ENCODE data around the gene CCDC196. TPM values are rescaled to one million over a fixed set of nuclear protein-coding genes. Genes with fewer than 3 reads are reported as not detected.

Gene CCDC196
- total RNA-seq, 1 experiment from 2014 or later = not detected

- H3K4me2 ChIP-seq (ENCODE audit: low read length) = no peak overlapping the region
- no peaks in the 10 kb centered on the region for H3K4me1 ChIP-seq (ENCODE audit: control insufficient read depth in 1 of 2, insufficient read depth in 2 of 2, low read length in 2 of 2)
- no TSS peak for BruUV-seq (replicated peaks)
These were observed 1.1 kb upstream of the CCDC196 start for GRCh38 chr14:66485029-66485428.

More at GRCh38 chr14:66485029-66485428, 1.1 kb upstream of the CCDC196 start:
- ChIA-PET POLR2A (no interaction called here), CTCF (no interaction called here), RAD21 (ENCODE audit: low non-redundant PET in 1 of 2, low total read pairs in 2 of 2, uncharacterized antibody in 2 of 2, unreplicated experiment in 2 of 2) (no interaction called here)
- H3K9me3 ChIP-seq (ENCODE audit: control insufficient read depth in 1 of 2, insufficient read depth in 1 of 2, low read depth in 1 of 2, low read length in 2 of 2) = no peaks in the 10 kb centered on the region
- intact Hi-C loops (cut with micrococcal nuclease) = no loop called here
- no peak overlapping the region for H3K4me3 ChIP-seq (replicated peaks in 1 of 2; ENCODE audit: low read depth in 1 of 2, low read length in 2 of 2)
- H3K27me3 ChIP-seq (ENCODE audit: insufficient read depth, low read length) = no peaks in the 10 kb centered on the region
- H2AFZ ChIP-seq (ENCODE audit: low read depth, low read length, poor library complexity, severe bottlenecking) = no peak overlapping the region
- H3K79me2 ChIP-seq (ENCODE audit: insufficient read depth, low read length) = no peaks in the 10 kb centered on the region
- DNase-seq (ENCODE audit: low read depth, low spot score) (no peak), ATAC-seq (no peak)
- H3K9me2 ChIP-seq (ENCODE audit: insufficient read depth) = no peaks in the 10 kb centered on the region
- no peak overlapping the region for H3K9ac ChIP-seq (ENCODE audit: low read length)
- no peak overlapping the region for H3K27ac ChIP-seq (ENCODE audit: low read depth, low read length)
- H4K20me1 ChIP-seq (ENCODE audit: insufficient read depth) = no peaks in the 10 kb centered on the region
- TF ChIP-seq SRF (IDR thresholded peaks at IDR 0.05; ENCODE audit: low read depth) (no peak), ZFX (IDR thresholded peaks at IDR 0.05) (no peak), CEBPB (IDR thresholded peaks at IDR 0.05; ENCODE audit: low read depth) (no peak), SIN3A (IDR thresholded peaks at IDR 0.05; ENCODE audit: low read depth) (no peak), MAX (IDR thresholded peaks at IDR 0.05) (no peak), EZH2phosphoT487 (IDR thresholded peaks at IDR 0.05; ENCODE audit: borderline replicate concordance) (no peak), POLR2A (IDR thresholded peaks at IDR 0.05; ENCODE audit: borderline replicate concordance, extremely low read depth, insufficient read depth, insufficient read length) (no peak), RAD21 (IDR thresholded peaks at IDR 0.05; ENCODE audit: low read depth) (no peak), TCF7L2 (IDR thresholded peaks at IDR 0.05; ENCODE audit: borderline replicate concordance, extremely low read depth, insufficient read depth, insufficient read length) (no peak), EGR1 (IDR thresholded peaks at IDR 0.05; ENCODE audit: low read depth) (no peak), SP1 (IDR thresholded peaks at IDR 0.05; ENCODE audit: low read depth) (no peak), REST (IDR thresholded peaks at IDR 0.05; ENCODE audit: low read depth) (no peak), ZBTB33 (IDR thresholded peaks at IDR 0.05; ENCODE audit: extremely low read depth, insufficient replicate concordance, low read length) (no peak), ELF1 (IDR thresholded peaks at IDR 0.05; ENCODE audit: borderline replicate concordance, low read depth) (no peak), CTCF (IDR thresholded peaks at IDR 0.05 in 2 of 3, conservative IDR thresholded peaks at IDR 0.05 in 1 of 3; ENCODE audit: borderline replicate concordance in 1 of 3, insufficient read depth in 1 of 3, low read depth in 2 of 3, low read length in 2 of 3) (no peak), EZH2 (IDR thresholded peaks at IDR 0.05) (no peak), JUND (IDR thresholded peaks at IDR 0.05) (no peak)
- H3K36me3 ChIP-seq (ENCODE audit: control insufficient read depth in 1 of 2, insufficient read depth in 2 of 2, low read length in 2 of 2) = no peaks in the 10 kb centered on the region

Data from HCT116 (cell line).